Testis (tissue), 3 donors: ENCODE data around the gene GDPD3. TPM values are rescaled to one million over a fixed set of nuclear protein-coding genes. Genes with fewer than 3 reads are reported as not detected.

ENCODE experiments used
- DNase-seq: peaks from one replicate; pipeline ENCODE4 v3.0.0-alpha.2; 2019
- H3K27ac ChIP-seq, 2 donors: fragments of 200-600 bp; sonication (generic); one replicate each; pipeline ENCODE4 v1.5.1; 2019
- H3K27me3 ChIP-seq: fragments of 200-600 bp; sonication (generic); one replicate; pipeline ENCODE4 v1.5.1; 2019
- H3K36me3 ChIP-seq: fragments of 200-600 bp; sonication (generic); one replicate; pipeline ENCODE4 v1.5.1; 2017; ENCODE audit warnings: low read depth; ENCODE audit errors: missing control alignments
- H3K4me1 ChIP-seq: fragments of 200-600 bp; sonication (generic); one replicate; pipeline ENCODE4 v1.5.1; 2019
- H3K4me3 ChIP-seq, 2 donors: fragments of 200-600 bp; sonication (generic); one replicate each; pipeline ENCODE4 v1.5.1; 2017 to 2019
- H3K9me3 ChIP-seq: fragments of 200-600 bp; sonication (generic); one replicate; pipeline ENCODE4 v1.5.1; 2017
- POLR2A ChIP-seq: fragments of 450-650 bp; IDR thresholded peaks from one replicate; pipeline ENCODE4 v1.6.1; 2017; ENCODE audit warnings: antibody characterized with exemption, mild to moderate bottlenecking, moderate library complexity
- WGBS, 2 donors: methylation state at CpG; one replicate each; pipeline ENCODE4 v1.1.5; 2018; 5-methylcytosine and 5-hydroxymethylcytosine counted together
- intact Hi-C: fragments of 100-400 bp; cut with DNase I; formaldehyde crosslinking; loops from one replicate; pipeline ENCODE4 v1.15.1; 2023; ENCODE audit warnings: low total_unique reads
- polyA plus RNA-seq: library from polyadenylated mRNA; stranded (reverse); fragments of 350-450 nt; fragmentation: Illumina TruSeq; extraction: RNeasy Lipid Tissue Mini Kit (QIAGEN cat#74804); gene quantifications from one replicate; pipeline ENCODE4 v1.2.3, GENCODE V29; 2014; ENCODE audit warnings: low read depth, low replicate concordance; ENCODE audit not compliant: insufficient read depth
- total RNA-seq, 2 donors: library from RNA; depleted of rRNA; stranded (reverse); fragments of >200 nt; gene quantifications; one replicate each; pipeline ENCODE4 v1.2.3, GENCODE V29; 2016
- TF ChIP-seq, protein P1 (sequence below), 3 experiments: fragments of 450-650 bp in 2 of 3; fragments of 200-600 bp in 1 of 3; sonication (generic) in 1 of 3; IDR thresholded peaks; one replicate each; pipeline ENCODE4 v1.5.1; 2016 to 2019; ENCODE audit warnings: antibody characterized with exemption in 3 of 3, mild to moderate bottlenecking in 2 of 3, moderate library complexity in 1 of 3

The GDPD3 gene
- total and polyA plus RNA-seq, 3 donors from 2014 or later, result 1.5 to 7.2 (median 4.0) TPM

DNA sequence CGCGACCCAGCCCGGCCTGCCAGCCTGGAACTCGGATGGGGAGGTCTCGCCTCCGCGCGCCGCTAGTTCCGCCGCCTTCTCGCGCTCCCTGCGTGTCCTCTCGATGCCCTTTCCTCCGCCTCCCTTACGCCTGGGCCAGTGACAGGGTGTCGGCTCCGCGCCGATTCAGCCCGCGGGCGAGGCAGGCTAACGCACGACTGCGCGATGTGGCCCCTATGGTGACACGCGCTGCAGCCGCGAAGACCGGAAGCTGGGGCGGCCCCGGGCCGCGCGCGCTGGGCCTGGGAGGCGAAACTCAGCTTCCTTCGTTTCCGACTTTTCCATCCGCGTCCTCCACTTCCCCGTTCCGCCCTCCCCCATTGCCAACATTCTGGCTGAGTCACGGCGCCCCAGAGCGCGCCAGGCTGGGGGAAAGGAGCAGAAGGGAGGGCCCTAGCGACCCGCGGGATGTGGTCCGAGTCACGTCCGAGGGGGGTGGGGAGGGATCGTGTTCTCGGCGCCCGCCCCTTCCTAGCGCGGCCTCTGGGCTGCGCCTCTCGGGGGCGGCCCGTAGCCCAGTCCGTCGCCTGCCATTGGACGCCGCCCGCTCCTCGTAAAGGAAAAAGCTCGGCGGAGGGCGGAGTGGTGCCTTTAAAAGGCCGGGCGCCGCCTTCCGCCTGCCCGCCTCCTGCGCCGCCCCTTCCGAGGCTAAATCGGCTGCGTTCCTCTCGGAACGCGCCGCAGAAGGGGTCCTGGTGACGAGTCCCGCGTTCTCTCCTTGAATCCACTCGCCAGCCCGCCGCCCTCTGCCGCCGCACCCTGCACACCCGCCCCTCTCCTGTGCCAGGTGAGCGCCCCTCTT is 48.0 kb downstream of the GDPD3 start, which contains the start of gene ALDOA:
Gene ALDOA, plus strand, starts transcription at position 659 of the 841 bp plus-strand sequence. CDS start 1,138 bp downstream, outside the sequence.
- whole genome bisulfite sequencing, 2 donors, result 0% methylated on average over 24 to 81 of the region's 99 CpGs
- Histone ChIP-seq H3K9me3 (no peaks in the 10 kb centered on the region), H3K27ac (peak within 1 kb of the TSS; percentile 93 to 96), H3K27me3 (no peaks in the 10 kb centered on the region), H3K4me1 (peaks cover 43% of the 10 kb centered on the region), H3K4me3 (peak within 1 kb of the TSS; percentile 77 to 89), H3K36me3 (no peaks in the 10 kb centered on the region)
- TF ChIP-seq, protein P1, sequence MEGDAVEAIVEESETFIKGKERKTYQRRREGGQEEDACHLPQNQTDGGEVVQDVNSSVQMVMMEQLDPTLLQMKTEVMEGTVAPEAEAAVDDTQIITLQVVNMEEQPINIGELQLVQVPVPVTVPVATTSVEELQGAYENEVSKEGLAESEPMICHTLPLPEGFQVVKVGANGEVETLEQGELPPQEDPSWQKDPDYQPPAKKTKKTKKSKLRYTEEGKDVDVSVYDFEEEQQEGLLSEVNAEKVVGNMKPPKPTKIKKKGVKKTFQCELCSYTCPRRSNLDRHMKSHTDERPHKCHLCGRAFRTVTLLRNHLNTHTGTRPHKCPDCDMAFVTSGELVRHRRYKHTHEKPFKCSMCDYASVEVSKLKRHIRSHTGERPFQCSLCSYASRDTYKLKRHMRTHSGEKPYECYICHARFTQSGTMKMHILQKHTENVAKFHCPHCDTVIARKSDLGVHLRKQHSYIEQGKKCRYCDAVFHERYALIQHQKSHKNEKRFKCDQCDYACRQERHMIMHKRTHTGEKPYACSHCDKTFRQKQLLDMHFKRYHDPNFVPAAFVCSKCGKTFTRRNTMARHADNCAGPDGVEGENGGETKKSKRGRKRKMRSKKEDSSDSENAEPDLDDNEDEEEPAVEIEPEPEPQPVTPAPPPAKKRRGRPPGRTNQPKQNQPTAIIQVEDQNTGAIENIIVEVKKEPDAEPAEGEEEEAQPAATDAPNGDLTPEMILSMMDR (IDR thresholded peaks at IDR 0.05), result peak in 1 of 3 experiments; percentile 14
- TF ChIP-seq POLR2A, result peak; percentile 78
- intact Hi-C loops, result no loop called here
- DNase-seq, result peak; percentile 98

DNA sequence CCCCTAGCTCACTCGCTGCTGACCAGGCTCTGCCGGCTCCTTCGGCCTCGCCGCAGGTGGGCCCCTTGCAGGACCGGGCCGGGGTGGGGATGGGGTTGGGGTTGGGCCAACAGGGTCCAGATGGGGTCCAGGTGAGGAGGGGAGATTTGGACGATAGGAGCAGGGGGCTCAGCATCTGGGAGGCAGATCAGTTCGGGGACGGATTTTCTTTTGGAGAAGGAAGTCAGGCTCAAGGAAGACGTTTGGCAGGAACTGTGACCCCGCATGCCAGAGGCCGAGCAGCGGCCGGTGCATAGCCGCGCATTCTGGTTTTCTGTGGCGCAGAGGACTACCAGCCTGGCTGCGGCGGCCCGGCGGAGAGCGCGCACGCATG is 48.6 kb downstream of the GDPD3 start:
- peak overlapping the region; percentile 77 to 89 for H3K4me3 ChIP-seq
- no peaks in the 10 kb centered on the region for H3K36me3 ChIP-seq
- intact Hi-C loops, result no loop called here
- 1% methylated on average over 21 of the region's 25 CpGs for WGBS, 2 donors
- peak overlapping the region; percentile 93 to 94 for H3K27ac ChIP-seq
- no peak for DNase-seq
- H3K4me1 ChIP-seq, result peaks cover 37% of the 10 kb centered on the region
- no peaks in the 10 kb centered on the region for H3K27me3 ChIP-seq
- no peaks in the 10 kb centered on the region for H3K9me3 ChIP-seq
- TF ChIP-seq POLR2A, result no peak
- TF ChIP-seq, protein P1 (IDR thresholded peaks at IDR 0.05), result no peak

DNA sequence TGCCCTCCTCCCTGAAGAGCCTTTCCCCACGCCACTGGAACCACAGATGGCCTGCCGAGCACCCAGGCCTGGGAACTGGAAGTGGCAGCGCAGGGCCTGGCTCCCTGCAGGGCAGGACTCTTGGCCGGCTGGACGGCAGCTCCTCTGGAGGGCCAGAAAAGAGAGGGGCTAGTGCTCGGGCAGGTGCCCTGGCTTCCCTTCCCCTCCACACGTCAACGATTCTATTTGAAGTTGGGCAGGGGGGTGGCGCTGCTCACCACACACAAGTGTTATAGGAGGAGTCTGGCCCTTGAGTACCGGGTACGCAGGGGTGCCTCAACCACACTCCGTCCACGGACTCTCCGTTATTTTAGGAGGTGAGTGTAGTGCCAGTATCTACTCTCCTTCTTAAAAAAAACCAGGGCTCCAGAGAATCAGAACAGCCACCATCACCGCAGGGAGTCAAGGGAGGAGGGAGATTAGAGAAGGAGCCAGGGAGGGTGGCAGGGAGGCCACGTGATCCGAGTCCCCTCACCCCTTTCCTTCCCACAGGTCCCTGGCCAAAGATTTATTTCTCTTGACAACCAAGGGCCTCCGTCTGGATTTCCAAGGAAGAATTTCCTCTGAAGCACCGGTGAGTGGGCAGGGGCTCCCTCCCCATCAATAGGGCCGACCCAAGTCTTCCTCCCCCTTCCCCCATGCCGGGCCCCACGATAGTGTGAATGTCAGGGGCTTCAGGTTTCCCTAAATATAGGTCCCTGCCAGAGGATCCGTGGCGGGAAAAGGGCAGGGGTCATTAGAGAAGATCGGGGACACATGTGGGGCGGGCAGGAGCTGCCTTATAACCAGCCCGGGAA is 49.2 kb downstream of the GDPD3 start:
- 1 to 3% methylated on average over 14 to 27 of the region's 27 CpGs for WGBS, 2 donors
- no peak for TF ChIP-seq POLR2A
- TF ChIP-seq, protein P1 (IDR thresholded peaks at IDR 0.05), result peak in 2 of 3 experiments; percentile 22 to 26
- Histone ChIP-seq H3K36me3 (no peaks in the 10 kb centered on the region), H3K27me3 (no peaks in the 10 kb centered on the region), H3K27ac (peak overlapping the region; percentile 93 to 94), H3K4me3 (peak overlapping the region; percentile 77 to 89), H3K4me1 (peaks cover 31% of the 10 kb centered on the region), H3K9me3 (no peaks in the 10 kb centered on the region)
- DNase-seq, result peak; percentile 81
- intact Hi-C loops, result no loop called here

DNA sequence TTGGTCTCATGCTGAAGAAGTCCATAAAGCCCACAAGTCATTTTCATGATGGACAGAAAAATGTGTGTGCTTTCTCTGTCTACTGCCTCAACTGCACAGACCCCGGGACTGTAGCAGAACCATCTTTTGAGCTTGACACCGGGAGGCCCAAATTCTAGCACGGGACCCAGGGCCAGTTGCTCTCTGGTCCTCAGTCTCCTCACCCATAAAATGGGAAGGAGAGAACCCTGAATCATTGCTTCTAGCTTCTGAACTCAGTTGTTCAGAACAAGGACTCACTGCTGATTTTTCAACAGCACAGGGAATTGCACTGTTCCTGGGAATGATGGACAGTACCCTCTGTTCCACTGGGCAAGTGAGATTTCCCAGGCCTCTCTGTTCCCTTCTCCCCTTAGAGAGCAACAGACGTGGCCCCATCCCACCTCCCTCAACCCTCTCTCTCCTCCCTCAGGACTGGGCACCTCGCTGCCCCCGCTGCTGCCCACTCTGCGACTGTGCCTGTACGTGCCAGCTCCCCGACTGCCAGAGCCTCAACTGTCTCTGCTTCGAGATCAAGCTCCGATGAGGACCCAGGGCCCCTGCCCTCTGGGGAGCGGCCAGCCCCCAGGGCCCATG is 50.0 kb downstream of the GDPD3 start:
- Histone ChIP-seq H3K27ac (peak overlapping the region; percentile 93 to 94), H3K9me3 (no peaks in the 10 kb centered on the region), H3K4me3 (peak overlapping the region in 1 of 2 donors; percentile 89), H3K27me3 (no peaks in the 10 kb centered on the region), H3K36me3 (no peaks in the 10 kb centered on the region), H3K4me1 (peaks cover 23% of the 10 kb centered on the region)
- TF ChIP-seq, protein P1 (IDR thresholded peaks at IDR 0.05), result no peak
- no peak for TF ChIP-seq POLR2A
- 43 to 51% methylated on average over 11 to 12 of the region's 12 CpGs for WGBS, 2 donors
- DNase-seq, result no peak
- intact Hi-C loops, result no loop called here
